SK-N-MC (cell line): ENCODE results near the gene PPP1R37.

Experiments used
- DNase-seq: peaks from one replicate; pipeline ENCODE4 v3.0.0-alpha.2; 2011; ENCODE audit warnings: low read depth, low spot score
- H3K27ac ChIP-seq: fragments of 200-600 bp; sonication (generic); 2 replicates; pipeline ENCODE4 v1.5.1; 2016; ENCODE audit warnings: mixed run types
- H3K36me3 ChIP-seq: fragments of 200-600 bp; sonication (generic); 2 replicates; pipeline ENCODE4 v1.6.1; 2017; ENCODE audit warnings: antibody characterized with exemption, low read length, mixed read lengths; ENCODE audit not compliant: insufficient read depth
- H3K4me3 ChIP-seq: fragments of 200-600 bp; sonication (generic); 2 replicates; pipeline ENCODE4 v1.5.1; 2016
- H3K9ac ChIP-seq: fragments of 200-600 bp; sonication (generic); 2 replicates; pipeline ENCODE4 v1.8.0; 2017; ENCODE audit warnings: mixed run types, mixed read lengths; ENCODE audit not compliant: insufficient read length
- H3K9me3 ChIP-seq: fragments of 200-600 bp; sonication (generic); 2 replicates; pipeline ENCODE4 v1.6.1; 2017; ENCODE audit warnings: low read depth, mild to moderate bottlenecking, antibody characterized with exemption, low read length, moderate library complexity, mixed read lengths
- EZH2 ChIP-seq: fragments of 200-600 bp; sonication (generic); IDR thresholded peaks from one replicate; pipeline ENCODE4 v1.6.1; 2017; ENCODE audit warnings: antibody characterized with exemption
- FOXP2 ChIP-seq: optimal IDR thresholded peaks from 2 replicates; pipeline ENCODE3; 2011; ENCODE audit warnings: mild to moderate bottlenecking, moderate library complexity; ENCODE audit not compliant: insufficient read depth; ENCODE audit errors: extremely low read length, control extremely low read depth
- POLR2AphosphoS5 ChIP-seq: IDR thresholded peaks from 2 replicates; pipeline ENCODE4 v1.6.1; 2012; ENCODE audit warnings: mild to moderate bottlenecking, low read depth, low read length, borderline replicate concordance

The PPP1R37 gene

GRCh38 chr19:45130888-45131615 is 38.1 kb downstream of the PPP1R37 start:
- no peak overlapping the region for H3K4me3 ChIP-seq
- no peaks in the 10 kb centered on the region for H3K9me3 ChIP-seq
- no peak for DNase-seq
- H3K27ac ChIP-seq = no peak overlapping the region
- TF ChIP-seq POLR2AphosphoS5 = no peak
- no peaks in the 10 kb centered on the region for H3K36me3 ChIP-seq
- H3K9ac ChIP-seq = no peak overlapping the region

- no peak for TF ChIP-seq POLR2AphosphoS5
- no peak for TF ChIP-seq FOXP2
- no peak for TF ChIP-seq EZH2
- no peak for DNase-seq
- no peaks in the 10 kb centered on the region for H3K36me3 ChIP-seq
- H3K4me3 ChIP-seq = no peak overlapping the region
- no peaks in the 10 kb centered on the region for H3K9me3 ChIP-seq
- no peak overlapping the region for H3K27ac ChIP-seq
- H3K9ac ChIP-seq = no peak overlapping the region
These were observed 40.7 kb downstream of the PPP1R37 start for GRCh38 chr19:45133661-45134060.

GRCh38 chr19:45135176-45135885 is 42.4 kb downstream of the PPP1R37 start:
- no peaks in the 10 kb centered on the region for H3K36me3 ChIP-seq
- no peak overlapping the region for H3K9ac ChIP-seq
- H3K4me3 ChIP-seq = no peak overlapping the region
- DNase-seq = no peak
- no peak overlapping the region for H3K27ac ChIP-seq
- H3K9me3 ChIP-seq = no peaks in the 10 kb centered on the region
- no peak for TF ChIP-seq POLR2AphosphoS5
- no peak for TF ChIP-seq EZH2
- no peak for TF ChIP-seq FOXP2

GRCh38 chr19:45136507-45137178 is 43.7 kb downstream of the PPP1R37 start:
- Histone ChIP-seq H3K36me3 (no peaks in the 10 kb centered on the region), H3K9ac (no peak overlapping the region), H3K4me3 (no peak overlapping the region), H3K27ac (no peak overlapping the region), H3K9me3 (no peaks in the 10 kb centered on the region)
- no peak for DNase-seq
- no peak for TF ChIP-seq FOXP2
- no peak for TF ChIP-seq POLR2AphosphoS5
- no peak for TF ChIP-seq EZH2

- H3K36me3 ChIP-seq = no peaks in the 10 kb centered on the region; the same call in 1 of the 2 replicates
- H3K9me3 ChIP-seq = no peaks in the 10 kb centered on the region
- no peak overlapping the region for H3K9ac ChIP-seq
- TF ChIP-seq EZH2 (no peak), FOXP2 (no peak), POLR2AphosphoS5 (no peak)
- H3K27ac ChIP-seq = no peak overlapping the region
- DNase-seq = no peak
- H3K4me3 ChIP-seq = no peak overlapping the region
These were observed 44.3 kb downstream of the PPP1R37 start for GRCh38 chr19:45137179-45137761.

- Histone ChIP-seq H3K9me3 (no peaks in the 10 kb centered on the region), H3K9ac (no peak overlapping the region), H3K36me3 (no peaks in the 10 kb centered on the region; the same call in 1 of the 2 replicates), H3K4me3 (no peak overlapping the region), H3K27ac (no peak overlapping the region)
- no peak for DNase-seq
- TF ChIP-seq POLR2AphosphoS5 = no peak
- TF ChIP-seq FOXP2 = no peak
- no peak for TF ChIP-seq EZH2
These were observed 45.3 kb downstream of the PPP1R37 start for GRCh38 chr19:45138303-45138751.

GRCh38 chr19:45139286-45140143 is 46.5 kb downstream of the PPP1R37 start:
- no peak overlapping the region for H3K27ac ChIP-seq
- no peak for DNase-seq
- no peak overlapping the region for H3K4me3 ChIP-seq
- H3K9ac ChIP-seq = no peak overlapping the region
- H3K36me3 ChIP-seq = no peaks in the 10 kb centered on the region; the same call in 1 of the 2 replicates
- TF ChIP-seq EZH2 (no peak), FOXP2 (no peak), POLR2AphosphoS5 (no peak)
- no peaks in the 10 kb centered on the region for H3K9me3 ChIP-seq

GRCh38 chr19:45140144-45140503 is 47.1 kb downstream of the PPP1R37 start:
- H3K9ac ChIP-seq = no peak overlapping the region

More at GRCh38 chr19:45140144-45140503, 47.1 kb downstream of the PPP1R37 start:
- H3K9me3 ChIP-seq = no peaks in the 10 kb centered on the region
- H3K4me3 ChIP-seq = no peak overlapping the region
- H3K36me3 ChIP-seq = no peaks in the 10 kb centered on the region; the same call in 1 of the 2 replicates
- no peak for DNase-seq
- H3K27ac ChIP-seq = no peak overlapping the region
- TF ChIP-seq FOXP2 = no peak
- TF ChIP-seq POLR2AphosphoS5 = no peak
- TF ChIP-seq EZH2 = no peak
